HG03457 (cell line): Measurements from ENCODE around the gene CLDN6.
"Not testable (repeated sequence)": the region's sequence is repeated elsewhere in the genome, so short reads cannot be mapped to it uniquely, and the experiment has no call there.

ENCODE experiments used
- ATAC-seq: cut with Tn5 transposase; IDR thresholded peaks from one replicate; pipeline ENCODE4 v1.9.1; 2021; ENCODE audit warnings: moderate number of reproducible peaks; ENCODE audit not compliant: unreplicated experiment

CLDN6 gene

DNA sequence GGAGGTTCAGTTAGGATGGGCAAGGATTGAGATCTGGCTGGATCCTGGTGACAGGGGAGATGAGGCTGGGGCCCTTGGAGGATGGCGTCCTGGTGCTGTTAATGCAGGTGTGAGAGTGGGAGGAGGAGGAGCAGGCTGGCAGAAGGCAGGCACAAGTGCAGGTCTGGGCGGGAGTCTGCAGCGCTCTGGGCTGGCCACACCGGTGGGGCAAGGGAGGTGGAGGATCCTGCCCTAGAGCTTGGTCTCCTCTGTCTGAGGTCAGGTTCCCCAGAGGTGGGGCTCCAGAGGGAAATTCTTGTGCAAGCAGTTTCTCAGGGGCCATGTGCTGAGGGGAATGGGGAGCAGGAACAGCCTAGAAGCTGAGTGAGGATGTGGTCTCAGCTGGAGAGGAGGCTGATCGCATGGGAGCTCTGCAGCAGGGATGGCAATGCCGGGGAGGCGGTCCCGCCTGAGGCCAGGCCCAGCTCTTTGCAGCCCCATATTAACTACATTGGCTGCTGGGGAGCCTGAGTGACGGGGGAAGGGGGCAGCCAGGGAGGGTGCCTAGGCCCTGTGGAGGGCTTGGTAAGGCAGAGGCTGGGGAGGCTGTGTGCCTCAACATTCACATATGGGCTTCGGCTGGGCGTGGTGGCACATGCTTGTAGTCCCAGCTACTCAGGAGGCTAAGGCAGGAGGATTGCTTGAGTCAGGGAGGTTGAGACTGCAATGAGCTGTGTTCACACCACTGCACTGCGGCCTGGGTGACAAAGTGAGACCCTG is 34.8 kb upstream of the CLDN6 start:
- ATAC-seq = not testable (repeated sequence)

DNA sequence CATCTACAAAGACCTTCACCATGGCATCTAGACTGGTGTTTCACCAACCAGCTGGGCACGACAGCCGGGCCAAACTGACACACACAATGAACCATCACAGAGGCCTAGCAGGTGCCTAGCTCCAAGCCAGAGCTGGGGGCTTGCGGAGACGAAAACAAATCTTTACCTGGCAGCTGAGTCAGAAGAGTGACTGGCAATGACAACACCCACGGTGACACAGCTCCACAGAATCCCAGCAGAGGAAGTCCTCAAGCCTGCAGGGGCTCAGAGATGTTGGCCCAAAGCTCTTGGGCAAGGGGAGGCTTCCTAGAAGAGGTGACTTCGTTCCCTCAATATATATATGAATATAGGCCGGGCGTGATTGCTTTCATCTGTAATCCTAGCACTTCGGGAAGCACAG is 33.5 kb upstream of the CLDN6 start:
- no peak for ATAC-seq

DNA sequence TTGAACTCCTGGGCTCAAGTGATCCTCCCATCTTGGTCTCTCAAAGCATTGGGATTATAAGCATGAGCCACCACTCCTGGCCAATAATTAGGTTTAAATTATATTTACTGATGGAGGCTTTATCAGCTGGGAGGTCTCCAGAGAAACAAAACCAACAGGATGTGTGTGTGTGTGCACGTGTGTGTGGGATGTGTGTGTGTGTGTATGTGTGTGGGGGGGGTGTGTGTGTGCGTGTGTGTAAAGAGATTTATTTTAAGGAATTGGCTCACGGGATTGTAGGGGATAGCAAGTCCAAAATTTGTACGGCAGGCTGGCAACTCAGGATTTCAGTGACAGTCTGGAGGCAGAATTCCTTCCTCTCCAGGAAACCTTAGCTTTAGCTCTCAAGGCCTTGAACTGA is 33.0 kb upstream of the CLDN6 start:
- no peak for ATAC-seq

DNA sequence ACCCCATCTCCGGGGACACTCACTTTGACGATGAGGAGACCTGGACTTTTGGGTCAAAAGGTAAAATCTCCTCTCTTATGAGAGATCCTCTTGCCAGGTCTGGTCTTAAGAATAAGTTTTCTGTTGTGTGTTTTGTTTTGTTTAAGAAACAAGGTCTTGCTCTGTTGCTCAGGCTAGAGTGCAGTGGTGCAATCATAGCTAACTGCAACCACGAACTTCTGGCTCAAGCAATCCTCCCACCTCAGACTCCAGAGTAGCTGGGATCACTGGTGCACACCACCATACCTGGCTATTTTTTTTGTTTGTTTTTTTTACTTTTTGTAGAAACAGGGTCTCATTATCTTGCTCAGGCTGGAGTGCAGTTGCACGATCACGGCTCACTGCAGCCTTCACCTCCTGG is 32.5 kb upstream of the CLDN6 start:
- no peak for ATAC-seq

DNA sequence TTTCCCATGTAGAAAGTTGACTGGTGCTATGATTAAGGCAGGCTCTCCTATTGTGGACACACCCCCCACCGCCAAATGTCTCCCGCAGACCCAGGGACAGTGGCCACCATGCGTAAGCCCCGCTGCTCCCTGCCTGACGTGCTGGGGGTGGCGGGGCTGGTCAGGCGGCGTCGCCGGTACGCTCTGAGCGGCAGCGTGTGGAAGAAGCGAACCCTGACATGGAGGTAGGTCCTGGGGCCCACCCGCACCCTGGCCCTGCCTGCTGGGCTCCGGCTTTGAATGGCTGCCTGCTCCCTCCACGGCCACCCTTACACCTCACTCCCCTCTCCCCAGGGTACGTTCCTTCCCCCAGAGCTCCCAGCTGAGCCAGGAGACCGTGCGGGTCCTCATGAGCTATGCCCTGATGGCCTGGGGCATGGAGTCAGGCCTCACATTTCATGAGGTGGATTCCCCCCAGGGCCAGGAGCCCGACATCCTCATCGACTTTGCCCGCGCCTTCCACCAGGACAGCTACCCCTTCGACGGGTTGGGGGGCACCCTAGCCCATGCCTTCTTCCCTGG is 32.0 kb upstream of the CLDN6 start:
- no peak for ATAC-seq

DNA sequence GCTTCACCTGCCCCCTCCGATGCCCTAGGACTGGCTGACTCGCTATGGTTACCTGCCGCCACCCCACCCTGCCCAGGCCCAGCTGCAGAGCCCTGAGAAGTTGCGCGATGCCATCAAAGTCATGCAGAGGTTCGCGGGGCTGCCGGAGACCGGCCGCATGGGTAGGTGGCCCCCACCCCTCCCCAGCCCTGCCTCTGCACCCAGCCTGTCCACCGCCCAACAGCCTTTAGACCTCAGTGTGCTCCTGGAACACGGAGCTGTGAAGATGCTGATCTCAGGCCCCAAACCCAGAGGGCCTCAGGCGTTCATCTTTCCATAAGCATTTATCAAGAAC is 29.4 kb upstream of the CLDN6 start:
- no peak for ATAC-seq

DNA sequence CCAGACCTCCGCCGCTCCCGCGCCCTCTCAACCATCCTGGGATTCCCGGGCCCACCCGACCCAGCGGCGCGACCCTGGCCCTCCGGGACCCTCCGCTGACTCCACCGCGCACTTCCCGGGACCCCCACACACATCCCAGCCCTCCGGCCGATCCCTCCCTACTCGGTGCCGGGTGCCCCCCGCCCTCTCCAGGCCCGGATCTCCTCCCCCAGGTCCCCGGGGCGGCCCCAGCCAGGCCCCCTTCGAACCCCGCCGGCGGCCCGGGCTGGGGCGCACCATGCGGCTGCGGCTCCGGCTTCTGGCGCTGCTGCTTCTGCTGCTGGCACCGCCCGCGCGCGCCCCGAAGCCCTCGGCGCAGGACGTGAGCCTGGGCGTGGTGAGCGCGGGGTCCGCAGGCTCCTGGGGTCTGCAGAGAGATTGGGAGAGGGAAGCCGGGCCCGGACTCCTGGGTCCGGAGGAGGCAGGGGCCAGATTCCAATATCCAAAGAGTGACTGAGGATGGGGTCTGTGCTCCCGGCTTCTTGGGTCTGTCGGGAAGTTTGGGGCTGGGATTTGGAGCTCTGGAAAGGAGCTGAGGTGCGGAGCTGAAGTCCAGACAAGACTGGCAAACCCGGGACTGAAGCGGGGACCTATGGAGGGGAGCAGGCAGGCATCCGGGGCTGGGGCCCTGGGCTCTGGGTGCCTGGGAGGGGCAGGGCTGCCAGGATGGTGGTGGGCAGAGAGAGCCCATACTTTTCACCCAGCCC is 28.8 kb upstream of the CLDN6 start:
- ATAC-seq = no peak

DNA sequence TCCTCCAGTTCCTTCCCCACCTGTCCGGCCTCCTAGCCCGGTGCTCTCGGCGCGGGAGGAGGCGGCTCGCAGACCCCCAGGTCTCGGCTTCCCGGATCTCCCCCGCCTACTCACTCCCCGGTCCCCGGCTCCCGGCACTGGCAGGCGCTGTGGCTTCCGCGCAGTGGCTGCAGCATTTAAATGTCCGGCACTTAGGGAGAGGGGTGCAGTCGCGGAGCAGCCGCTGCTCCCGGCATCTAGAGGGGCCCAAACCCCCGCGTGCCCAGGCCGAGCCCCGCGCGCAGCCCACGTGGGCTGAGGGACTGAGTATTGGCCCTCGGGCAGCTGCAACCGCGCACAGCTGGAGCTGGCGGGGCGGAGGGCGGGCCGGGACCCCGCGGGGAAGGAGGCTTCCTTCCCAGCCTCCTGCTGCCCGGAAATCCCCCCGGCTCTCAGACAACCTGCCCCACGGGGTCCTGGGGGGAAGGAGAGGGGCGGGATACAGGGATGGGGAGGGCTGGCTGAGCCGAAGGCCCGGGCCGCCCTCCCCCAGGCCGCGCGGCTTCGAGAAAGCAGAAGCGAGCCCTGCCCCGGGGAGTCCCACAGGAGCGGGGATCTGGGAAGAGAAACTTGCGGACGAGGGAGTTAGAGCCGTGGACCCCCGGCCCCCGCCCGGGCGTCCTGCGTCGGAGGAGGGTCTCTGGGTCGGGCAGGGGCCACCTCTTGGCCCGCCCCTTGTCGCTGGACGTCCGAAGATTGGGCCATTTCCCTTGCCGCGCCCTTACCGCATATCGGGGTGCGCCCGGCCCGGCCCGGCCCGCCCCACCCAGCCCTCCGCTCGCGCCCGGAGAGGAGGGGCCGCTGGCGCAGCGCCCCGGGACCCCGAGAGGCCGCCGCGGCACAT is 28.0 kb upstream of the CLDN6 start, which contains the start of gene MMP25:
Gene MMP25 (plus strand): TSS at position 804 of the 883 bp plus-strand sequence. CDS start 357 bp downstream, outside the sequence.
- no peak for ATAC-seq

DNA sequence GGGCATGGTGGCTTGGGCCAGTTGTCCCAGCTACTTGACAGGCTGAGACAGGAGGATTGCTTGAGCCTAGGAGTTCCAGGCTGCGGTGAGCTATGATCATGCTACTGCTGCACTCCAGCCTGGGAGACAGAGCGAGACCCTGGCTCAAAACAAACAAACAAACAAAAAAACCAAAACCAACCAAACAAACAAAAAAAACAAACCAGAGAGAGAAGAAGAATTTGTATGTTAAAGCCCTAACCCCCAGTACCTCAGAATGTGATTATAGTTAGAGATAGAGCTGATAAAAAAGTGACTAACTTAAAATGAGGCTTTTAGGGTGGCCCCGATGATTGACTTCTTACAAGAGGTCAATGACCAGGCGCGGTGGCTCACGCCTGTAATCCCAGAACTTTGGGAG is 26.7 kb upstream of the CLDN6 start:
- no peak for ATAC-seq

DNA sequence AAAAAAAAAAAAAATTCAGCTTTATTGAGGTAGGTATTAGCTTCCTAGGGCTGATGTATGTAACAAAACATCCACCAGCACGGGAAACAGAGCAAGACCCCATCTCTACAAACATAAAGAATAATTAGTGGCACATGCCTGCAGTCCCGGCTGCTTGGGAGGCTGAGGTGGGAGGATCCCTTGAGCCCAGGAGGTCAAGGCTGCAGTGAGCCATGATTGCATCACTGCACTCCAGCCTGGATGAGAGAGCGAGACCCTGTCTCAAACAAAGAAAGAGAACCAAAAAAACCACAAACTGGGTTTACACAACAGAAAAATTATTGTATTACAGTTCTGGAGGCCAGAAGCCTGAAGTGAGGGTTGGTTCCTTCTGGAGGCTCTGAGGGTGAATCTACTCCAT is 24.4 kb upstream of the CLDN6 start:
- ATAC-seq = no peak

DNA sequence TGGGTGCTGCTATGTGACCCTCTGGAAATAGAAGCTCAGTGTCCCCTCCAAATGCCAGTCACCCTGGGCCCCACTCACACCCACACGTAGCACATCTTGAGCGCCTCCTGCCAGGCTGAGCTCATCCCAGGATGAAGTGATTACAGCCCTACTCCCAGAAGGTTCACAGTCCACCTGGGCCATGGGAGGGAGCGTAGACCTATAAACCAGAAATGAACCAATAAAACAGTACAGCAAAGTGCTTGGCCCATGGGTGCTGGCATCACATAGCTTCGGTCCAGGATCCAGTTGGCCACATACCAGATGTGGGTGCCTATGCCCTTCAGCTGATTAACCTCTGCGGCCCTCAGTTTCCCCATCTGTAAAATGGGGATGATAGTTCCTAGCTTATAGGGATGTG is 20.9 kb upstream of the CLDN6 start:
- ATAC-seq = no peak

DNA sequence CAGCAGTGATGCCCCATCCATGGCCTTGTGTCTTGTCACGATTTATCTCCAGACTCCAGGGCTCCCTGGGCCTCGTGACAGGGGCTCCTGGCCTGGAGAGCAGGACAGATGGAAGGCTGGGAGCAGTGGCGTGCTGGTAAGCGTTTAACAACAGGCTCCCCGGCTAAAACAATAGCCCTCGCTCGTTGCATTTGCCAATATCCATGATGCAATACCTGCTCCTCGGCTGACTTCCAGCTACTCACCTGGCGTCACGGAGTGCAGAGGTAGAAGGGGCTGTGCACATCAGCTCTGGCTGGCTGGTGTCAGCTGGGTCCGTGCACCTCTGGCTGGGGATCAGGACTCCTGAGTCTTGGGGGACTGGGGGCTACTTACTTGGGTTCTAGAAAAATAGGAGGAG is 20.3 kb upstream of the CLDN6 start:
- no peak for ATAC-seq

DNA sequence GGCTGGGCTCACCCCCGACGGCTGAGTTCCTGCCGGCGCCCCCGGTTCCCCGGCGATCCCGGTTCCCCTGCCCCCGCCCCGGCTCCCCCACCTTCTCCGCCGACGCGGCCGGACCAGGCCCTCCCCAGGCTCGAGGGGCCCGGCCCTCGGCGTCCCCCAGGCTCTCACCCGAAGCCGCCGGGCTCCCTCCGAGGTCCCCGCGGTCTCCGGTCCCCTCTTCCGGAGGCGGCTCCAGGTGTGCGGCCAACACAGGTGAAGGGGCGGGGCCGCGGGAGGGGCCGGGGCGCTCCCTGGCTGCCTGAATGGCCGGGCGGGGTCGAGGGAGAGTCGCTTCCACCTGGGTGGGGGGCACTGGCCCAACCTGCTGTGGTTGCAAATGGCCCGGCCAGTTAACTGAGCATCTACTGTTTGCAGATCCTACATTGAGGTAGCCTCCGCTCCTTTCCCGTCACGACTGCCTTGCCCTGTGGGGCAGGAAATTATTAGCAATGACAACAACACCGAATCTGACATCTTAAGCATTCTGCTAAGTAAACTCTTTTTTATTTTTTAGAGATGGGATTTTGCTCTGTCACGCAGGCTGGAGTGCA is 18.8 kb upstream of the CLDN6 start, which contains the start of gene BICDL2:
Gene BICDL2 (minus strand): TSS at position 219 of the 590 bp plus-strand sequence. CDS start 1,448 bp downstream, outside the sequence.
- ATAC-seq = no peak

DNA sequence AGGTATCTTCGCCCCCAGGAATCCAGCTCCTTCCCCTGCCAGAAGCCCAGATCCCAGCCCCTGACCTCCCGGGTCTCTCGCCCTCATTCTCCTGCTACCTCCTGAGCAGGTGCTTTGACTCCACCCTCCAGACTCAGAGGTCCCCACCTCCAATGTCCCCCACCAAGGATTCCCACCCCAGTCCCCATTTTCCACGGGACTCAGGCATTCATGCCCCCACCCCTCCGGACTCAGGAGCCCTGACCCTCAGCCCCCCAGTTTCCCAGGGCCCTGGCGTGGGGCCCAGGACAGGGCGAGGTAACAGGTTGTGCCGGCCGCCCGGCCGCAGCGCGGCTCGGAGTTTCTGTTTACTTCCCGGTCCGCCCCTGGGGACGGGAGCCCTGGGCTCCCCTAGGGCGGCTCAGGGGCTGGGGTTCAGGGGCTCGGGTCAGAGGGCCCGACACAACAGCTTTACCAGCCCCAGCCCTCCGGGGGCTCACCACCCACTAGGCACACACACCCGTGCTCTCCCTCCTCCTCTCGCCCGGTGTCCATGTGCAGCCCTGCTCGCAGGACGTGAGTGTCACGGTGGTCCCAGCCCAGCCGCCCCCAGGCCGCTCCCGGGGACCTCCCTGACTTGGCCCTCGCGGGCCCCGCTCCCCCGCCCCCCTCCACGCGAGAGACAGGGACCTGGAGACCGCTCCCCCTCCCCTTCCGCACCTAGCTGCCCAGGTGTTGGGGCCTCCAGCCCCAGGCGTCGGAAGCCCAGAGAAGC is 18.2 kb upstream of the CLDN6 start:
- ATAC-seq = no peak

DNA sequence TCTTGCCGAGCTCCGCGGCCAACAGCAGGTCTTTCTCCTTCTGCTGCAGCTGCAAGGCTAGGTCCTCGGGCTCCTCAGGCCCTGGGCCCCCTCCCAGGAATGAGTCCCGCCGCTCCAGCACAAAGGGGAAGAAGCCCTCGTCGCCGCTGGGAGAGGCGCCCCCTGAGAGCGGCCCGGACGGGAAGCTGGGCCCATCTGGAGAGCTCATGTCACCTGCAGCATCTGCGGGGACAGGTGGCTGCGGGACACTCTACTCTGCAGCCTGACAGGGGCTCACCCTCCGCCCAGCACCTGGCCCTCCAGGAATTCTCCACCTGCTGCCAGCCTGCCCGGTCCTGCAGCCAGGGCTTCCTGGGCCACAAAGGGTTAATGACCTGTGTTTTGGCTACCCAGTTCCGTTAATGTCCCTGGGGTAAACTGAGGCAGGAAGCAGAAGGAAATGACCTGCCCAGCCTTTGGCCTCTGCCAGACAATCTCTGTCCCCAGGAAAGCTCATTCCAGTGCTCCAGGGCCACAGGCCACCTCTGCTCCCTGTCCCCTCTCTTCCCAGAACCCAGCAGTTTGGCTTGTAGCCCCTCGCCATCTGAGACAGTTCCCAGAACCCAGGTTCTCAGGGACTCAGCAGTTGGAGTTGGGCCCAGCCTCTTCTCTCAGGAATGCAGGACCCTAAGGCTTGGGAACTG is 17.4 kb upstream of the CLDN6 start:
- no peak for ATAC-seq

DNA sequence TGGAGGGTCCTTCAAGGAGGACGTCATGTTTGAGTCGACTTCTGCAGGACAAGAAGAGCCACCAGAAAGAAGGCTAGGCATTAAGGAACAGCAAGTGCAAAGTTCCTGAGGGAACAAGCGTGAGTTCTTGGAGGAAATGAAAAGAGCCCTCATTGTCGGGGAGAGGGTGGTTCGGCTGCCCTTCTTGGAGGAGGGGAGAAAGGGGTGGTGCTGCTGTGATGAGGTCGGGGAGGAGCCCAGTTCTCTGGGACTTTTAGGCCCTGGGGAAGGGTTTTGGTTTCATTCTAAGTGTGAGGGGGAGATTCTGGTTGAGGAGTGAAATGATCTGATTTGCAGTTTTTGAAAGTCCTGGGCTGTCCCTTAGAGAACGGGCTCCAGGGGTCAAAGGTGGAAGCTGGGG is 14.6 kb upstream of the CLDN6 start:
- no peak for ATAC-seq

DNA sequence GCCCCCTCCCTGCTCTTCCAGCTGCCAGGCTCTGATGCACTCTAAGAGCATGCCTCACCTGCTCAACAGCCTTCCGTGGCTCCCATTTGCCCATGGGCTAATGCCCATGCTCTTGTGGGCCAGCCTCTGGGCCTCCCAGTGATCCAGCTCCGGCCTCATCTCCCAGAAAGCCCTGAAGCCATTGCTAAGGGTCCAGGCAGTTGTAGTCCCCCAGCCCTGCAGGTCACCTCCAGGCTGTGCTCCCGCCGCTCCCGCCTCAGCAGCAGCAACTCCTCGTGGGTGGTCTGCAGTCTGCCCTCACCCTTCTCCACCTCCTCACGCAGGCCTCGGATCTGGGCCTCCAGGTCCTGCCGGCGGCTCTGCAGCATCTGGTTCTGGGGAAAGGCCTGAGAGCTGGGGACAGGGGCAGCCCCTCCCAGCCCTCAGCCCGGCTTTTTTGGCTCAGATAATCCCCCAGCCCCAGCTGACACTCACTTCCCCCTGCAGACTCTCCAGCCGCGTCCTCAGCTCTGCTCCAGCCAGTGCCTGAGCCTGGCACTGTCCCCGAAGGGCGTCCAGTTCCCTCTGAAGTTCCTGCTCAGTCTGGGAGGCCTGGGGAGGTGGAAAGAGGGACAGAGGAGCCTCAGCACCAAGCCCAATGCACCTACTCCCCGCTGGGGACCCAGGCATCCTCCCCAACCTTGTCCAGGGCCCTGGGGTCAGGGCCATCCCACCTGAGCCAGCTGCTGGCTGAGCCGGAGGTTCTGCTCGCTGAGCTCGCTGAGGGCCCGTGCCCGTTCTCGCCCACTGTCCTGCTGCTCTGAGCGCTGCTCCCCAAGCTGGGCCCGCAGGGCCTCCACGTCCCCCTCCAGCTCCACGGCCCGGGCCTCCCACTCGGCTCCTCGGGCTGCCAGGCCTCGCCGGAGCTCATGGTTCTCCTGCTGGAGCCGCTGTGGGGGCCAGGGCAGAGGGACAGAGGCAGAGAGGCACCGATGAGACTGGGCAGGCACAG is 12.5 kb upstream of the CLDN6 start:
- ATAC-seq = no peak

DNA sequence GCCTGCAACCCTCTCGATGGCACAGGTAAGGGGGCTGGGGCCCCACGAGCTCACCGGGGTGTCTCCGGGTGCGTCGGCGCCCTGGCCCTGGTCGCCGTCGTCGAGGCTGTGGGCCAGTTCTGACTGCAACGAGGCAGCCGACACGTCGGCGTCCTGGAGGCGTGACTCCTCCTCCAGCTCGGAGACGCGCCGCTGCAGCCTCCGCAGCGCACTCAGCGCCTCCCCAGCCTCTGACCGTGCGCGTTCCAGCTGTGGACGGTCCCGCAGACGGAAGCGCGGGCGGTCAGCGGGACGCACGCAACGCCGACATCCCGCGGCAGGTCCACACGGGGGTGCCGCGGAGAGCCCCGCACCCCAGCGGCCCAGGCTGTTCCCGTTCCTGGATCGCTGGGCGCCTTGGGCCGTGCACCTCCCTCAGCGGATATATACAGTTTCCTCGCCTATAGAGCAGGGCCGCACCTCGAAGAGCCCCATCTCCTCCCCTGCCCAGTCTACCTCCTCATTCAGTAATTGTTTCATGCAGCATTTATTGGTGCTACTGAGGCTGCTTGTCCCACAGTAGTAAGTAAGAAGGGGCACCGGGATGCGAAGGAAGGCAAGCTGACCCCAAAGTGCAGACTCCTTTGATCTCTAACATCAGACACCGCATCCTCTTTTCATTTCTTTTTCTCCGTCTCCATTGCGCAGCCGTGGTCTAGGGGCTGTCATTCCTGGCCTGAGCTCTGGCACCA is 11.7 kb upstream of the CLDN6 start:
- ATAC-seq = no peak
